ENCODE data around the gene SCART1.

The SCART1 gene

GRCh38 chr10:133475425-133475734 lies 21.6 kb downstream of the SCART1 start:
- no peaks in the 10 kb centered on the region for H3K79me2 ChIP-seq (ENCODE audit: control insufficient read depth, low read length)
- TF ChIP-seq, protein P1, sequence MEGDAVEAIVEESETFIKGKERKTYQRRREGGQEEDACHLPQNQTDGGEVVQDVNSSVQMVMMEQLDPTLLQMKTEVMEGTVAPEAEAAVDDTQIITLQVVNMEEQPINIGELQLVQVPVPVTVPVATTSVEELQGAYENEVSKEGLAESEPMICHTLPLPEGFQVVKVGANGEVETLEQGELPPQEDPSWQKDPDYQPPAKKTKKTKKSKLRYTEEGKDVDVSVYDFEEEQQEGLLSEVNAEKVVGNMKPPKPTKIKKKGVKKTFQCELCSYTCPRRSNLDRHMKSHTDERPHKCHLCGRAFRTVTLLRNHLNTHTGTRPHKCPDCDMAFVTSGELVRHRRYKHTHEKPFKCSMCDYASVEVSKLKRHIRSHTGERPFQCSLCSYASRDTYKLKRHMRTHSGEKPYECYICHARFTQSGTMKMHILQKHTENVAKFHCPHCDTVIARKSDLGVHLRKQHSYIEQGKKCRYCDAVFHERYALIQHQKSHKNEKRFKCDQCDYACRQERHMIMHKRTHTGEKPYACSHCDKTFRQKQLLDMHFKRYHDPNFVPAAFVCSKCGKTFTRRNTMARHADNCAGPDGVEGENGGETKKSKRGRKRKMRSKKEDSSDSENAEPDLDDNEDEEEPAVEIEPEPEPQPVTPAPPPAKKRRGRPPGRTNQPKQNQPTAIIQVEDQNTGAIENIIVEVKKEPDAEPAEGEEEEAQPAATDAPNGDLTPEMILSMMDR (IDR thresholded peaks at IDR 0.05; ENCODE audit: low read depth, low read length, poor library complexity, severe bottlenecking): no peak
- no peak for TF ChIP-seq EZH2phosphoT487 (IDR thresholded peaks at IDR 0.05; ENCODE audit: borderline replicate concordance, low read length)
- H3K9me2 ChIP-seq (replicated peaks; ENCODE audit: control insufficient read depth, low read length): no peaks in the 10 kb centered on the region
- no peak overlapping the region for H3K4me2 ChIP-seq (ENCODE audit: low read length)
- no peak overlapping the region for H3K4me3 ChIP-seq (ENCODE audit: low read length)
- no peaks in the 10 kb centered on the region for H3F3A ChIP-seq (ENCODE audit: control insufficient read depth, insufficient read depth)
- no peak overlapping the region for H3K27ac ChIP-seq (ENCODE audit: low read depth, low read length)
- no peaks in the 10 kb centered on the region for H3K27me3 ChIP-seq (ENCODE audit: control insufficient read depth, low read length)
- H3K4me1 ChIP-seq (ENCODE audit: control insufficient read depth, low read length): no peaks in the 10 kb centered on the region
- no peaks in the 10 kb centered on the region for H3K9me3 ChIP-seq (ENCODE audit: control insufficient read depth, insufficient read depth, low read length)
- H3K36me3 ChIP-seq (ENCODE audit: control insufficient read depth, low read length): no peaks in the 10 kb centered on the region
- H4K20me1 ChIP-seq (ENCODE audit: control insufficient read depth, insufficient read depth, low read depth, low read length): no peaks in the 10 kb centered on the region

- Histone ChIP-seq H3K9me2 (replicated peaks; ENCODE audit: control insufficient read depth, low read length) (no peaks in the 10 kb centered on the region), H4K20me1 (ENCODE audit: control insufficient read depth, insufficient read depth, low read depth, low read length) (no peaks in the 10 kb centered on the region), H3K4me3 (ENCODE audit: low read length) (no peak overlapping the region), H3K9me3 (ENCODE audit: control insufficient read depth, insufficient read depth, low read length) (no peaks in the 10 kb centered on the region), H3K4me2 (ENCODE audit: low read length) (no peak overlapping the region), H3K27ac (ENCODE audit: low read depth, low read length) (no peak overlapping the region), H3K27me3 (ENCODE audit: control insufficient read depth, low read length) (no peaks in the 10 kb centered on the region), H3K79me2 (ENCODE audit: control insufficient read depth, low read length) (no peaks in the 10 kb centered on the region), H3K36me3 (ENCODE audit: control insufficient read depth, low read length) (no peaks in the 10 kb centered on the region), H3K4me1 (ENCODE audit: control insufficient read depth, low read length) (no peaks in the 10 kb centered on the region), H3F3A (ENCODE audit: control insufficient read depth, insufficient read depth) (no peaks in the 10 kb centered on the region)
- TF ChIP-seq, protein P1 (IDR thresholded peaks at IDR 0.05; ENCODE audit: low read depth, low read length, poor library complexity, severe bottlenecking): no peak
- TF ChIP-seq EZH2phosphoT487 (IDR thresholded peaks at IDR 0.05; ENCODE audit: borderline replicate concordance, low read length): no peak
Measured at GRCh38 chr10:133475821-133476640, 22.3 kb downstream of the SCART1 start.

DNA sequence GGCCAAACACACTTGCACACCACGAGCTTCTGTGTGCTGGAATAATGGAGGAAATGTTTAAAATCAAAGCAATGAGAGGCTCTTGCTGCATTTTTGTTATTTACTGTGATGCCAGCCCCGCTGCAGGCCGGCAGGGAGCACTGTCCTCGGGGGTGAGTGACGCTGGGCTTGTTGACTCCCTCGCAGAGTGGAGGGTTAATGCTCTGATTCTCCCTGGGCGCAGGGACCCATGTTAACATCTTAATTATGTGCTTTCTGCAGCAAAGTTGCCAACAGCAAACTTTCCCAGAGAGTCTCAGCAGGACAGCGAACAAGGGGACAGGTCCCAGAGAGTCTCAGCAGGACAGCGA lies 22.9 kb downstream of the SCART1 start:
- Histone ChIP-seq H3K9me3 (ENCODE audit: control insufficient read depth, insufficient read depth, low read length) (no peaks in the 10 kb centered on the region), H3K4me1 (ENCODE audit: control insufficient read depth, low read length) (no peaks in the 10 kb centered on the region), H3K36me3 (ENCODE audit: control insufficient read depth, low read length) (no peaks in the 10 kb centered on the region), H3K4me3 (ENCODE audit: low read length) (no peak overlapping the region), H3K9me2 (replicated peaks; ENCODE audit: control insufficient read depth, low read length) (no peaks in the 10 kb centered on the region), H3K27me3 (ENCODE audit: control insufficient read depth, low read length) (no peaks in the 10 kb centered on the region), H3K27ac (ENCODE audit: low read depth, low read length) (no peak overlapping the region), H3K79me2 (ENCODE audit: control insufficient read depth, low read length) (no peaks in the 10 kb centered on the region), H3K4me2 (ENCODE audit: low read length) (no peak overlapping the region), H3F3A (ENCODE audit: control insufficient read depth, insufficient read depth) (no peaks in the 10 kb centered on the region), H4K20me1 (ENCODE audit: control insufficient read depth, insufficient read depth, low read depth, low read length) (no peaks in the 10 kb centered on the region)
- TF ChIP-seq, protein P1 (IDR thresholded peaks at IDR 0.05; ENCODE audit: low read depth, low read length, poor library complexity, severe bottlenecking): no peak
- no peak for TF ChIP-seq EZH2phosphoT487 (IDR thresholded peaks at IDR 0.05; ENCODE audit: borderline replicate concordance, low read length)
